HG03196 (cell line): ENCODE results near the gene CDX1.

ENCODE experiments used
- ATAC-seq: cut with Tn5 transposase; IDR thresholded peaks from one replicate; pipeline ENCODE4 v1.9.1; 2021; ENCODE audit not compliant: unreplicated experiment

Gene CDX1

DNA sequence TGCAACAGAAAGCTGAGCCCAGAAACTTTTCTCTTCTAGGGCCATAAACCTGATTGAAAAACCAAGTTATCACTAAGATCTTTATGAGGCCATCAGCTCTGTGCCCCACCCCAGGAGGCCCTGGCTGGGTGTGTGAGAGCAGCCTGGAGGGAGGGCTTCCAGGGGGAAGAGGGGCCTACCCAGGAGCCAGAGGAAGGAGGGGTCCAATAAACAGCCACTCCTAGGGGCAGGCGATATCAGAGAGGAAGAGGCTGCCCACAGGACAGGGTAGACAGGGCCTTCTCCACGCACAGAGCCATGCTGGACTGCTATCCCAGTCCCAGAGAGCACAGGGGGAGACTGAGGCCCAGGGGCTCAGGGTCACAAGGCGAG lies 4.5 kb upstream of the CDX1 start:
- ATAC-seq = no peak

- no peak for ATAC-seq
Observed at GRCh38 chr5:150163035-150163434, 3.5 kb upstream of the CDX1 start.

DNA sequence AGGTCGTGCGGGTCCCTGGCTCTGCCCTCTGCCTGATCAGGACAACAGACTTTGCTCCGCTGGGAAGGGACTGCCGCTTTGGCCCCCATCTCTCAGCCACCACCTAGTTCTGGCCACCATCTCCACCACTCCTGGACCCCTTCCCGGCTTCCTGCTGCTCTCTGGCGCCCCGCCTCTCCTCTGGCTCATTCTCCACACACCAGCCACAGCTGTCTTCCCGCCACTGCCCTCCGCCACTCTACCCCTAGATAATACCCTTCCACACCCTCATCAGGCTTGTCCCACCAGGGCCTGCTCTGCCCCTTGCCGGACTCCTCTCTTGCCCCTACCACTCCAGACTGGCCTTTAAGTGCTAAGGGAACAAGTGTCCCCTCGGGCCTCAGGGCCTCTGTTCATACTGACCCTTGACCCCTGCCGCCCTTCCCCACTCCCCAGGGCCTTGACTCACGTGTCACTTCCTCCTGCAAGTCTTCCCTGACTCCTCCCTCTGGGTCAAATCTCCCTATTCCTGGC lies 3.0 kb upstream of the CDX1 start:
- no peak for ATAC-seq

GRCh38 chr5:150164211-150164980 lies 2.2 kb upstream of the CDX1 start:
- ATAC-seq = no peak

- no peak for ATAC-seq
Observed at GRCh38 chr5:150166037-150166649, 435 bp upstream of the CDX1 start.

DNA sequence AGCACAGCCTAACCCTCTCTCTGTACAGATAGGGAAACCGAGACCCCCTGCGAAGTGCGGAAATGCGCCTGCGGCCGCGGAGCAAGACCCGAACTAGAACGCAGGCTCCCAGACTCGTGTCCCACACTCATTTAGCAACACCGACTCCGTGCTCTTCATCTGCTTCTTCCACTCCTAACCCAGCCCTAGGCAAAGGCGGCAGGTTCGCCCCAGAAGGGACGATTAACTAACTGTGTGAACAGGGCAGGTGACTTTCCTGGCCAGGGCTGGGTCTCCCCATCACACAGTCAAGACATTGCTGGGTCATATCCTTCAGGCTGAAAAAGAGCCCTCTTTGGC lies 903 bp downstream of the CDX1 start:
- ATAC-seq = no peak

DNA sequence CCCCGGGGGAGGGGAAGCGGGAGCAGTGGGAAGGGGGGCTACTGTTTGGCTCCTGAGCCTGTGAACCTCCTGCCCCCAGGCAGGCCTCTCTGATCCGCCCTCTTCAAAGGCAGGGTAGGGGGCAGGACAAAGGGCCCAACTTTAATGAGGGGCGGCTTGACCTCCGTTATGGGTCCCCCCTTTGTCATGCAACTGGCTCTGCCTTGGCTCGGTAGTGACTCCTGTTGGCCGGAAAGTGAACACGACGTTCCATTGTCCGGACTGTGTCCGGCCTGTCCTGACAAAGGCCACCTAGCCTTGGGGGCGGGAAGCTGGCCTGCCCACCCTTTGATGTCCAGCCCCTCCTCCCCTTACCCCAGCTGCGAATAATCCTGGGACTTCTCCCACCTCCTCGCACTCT lies 1.3 kb downstream of the CDX1 start:
- ATAC-seq = no peak

GRCh38 chr5:150168864-150169263 lies 2.3 kb downstream of the CDX1 start:
- ATAC-seq = no peak

DNA sequence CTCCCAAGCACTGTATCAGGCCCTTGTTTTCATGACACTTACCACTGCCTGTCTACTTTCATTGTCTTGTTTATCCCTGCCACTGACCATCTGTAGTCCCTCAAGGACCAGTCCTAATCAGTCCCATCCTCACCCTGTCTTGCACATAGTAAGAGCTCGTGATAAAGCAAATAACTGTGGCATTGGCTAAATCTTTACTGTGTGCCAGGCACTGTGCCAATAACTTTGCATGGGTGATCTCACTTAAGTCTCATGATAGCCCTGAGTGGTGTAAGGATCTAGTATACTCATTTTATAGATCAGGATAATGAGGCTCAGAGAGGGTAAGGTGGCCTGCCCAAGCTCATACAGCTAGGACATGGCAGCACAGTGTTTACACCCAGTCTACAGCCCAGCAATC lies 5.6 kb downstream of the CDX1 start:
- ATAC-seq = no peak

DNA sequence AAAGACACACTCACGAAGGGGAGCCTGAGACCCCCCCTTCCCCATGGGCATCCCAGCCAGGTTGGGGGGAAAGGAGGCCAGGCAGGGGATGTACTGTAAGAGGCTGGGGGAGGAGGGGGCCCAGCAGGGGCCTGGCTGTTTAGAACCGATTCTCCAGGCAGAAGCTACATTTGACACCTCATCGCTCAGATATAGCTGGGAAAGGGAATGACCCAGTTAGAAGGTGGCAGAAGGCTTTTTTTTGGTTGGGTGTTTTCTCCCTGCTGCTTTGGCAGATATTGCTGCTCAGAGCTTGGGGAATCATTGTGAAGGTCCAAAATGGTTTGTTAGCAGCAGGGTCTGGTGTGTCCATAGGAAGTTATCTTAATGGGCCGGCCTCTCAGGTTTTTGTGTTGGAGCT lies 6.0 kb downstream of the CDX1 start:
- ATAC-seq = no peak

DNA sequence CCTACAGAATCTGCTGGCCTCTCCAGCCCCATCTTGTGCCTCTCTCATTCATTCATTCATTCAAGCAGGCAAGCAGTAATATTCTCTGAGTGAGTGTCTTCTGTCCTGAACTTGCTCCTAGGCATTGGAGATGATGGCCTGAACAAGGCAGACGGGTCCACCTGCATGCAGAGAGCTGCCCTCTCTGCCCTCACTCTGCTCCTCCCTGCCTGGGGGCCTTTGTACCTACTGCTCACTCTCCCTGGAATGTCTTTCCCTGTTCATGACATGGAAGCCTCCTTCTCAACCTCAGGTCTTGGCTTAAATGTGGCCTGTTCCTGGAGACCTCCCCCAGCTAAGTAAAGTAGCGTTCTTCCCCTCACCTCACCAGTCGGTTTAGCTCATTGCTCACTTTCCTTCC lies 6.6 kb downstream of the CDX1 start:
- ATAC-seq = no peak

- no peak for ATAC-seq
Observed at GRCh38 chr5:150174285-150174684, 7.7 kb downstream of the CDX1 start.

DNA sequence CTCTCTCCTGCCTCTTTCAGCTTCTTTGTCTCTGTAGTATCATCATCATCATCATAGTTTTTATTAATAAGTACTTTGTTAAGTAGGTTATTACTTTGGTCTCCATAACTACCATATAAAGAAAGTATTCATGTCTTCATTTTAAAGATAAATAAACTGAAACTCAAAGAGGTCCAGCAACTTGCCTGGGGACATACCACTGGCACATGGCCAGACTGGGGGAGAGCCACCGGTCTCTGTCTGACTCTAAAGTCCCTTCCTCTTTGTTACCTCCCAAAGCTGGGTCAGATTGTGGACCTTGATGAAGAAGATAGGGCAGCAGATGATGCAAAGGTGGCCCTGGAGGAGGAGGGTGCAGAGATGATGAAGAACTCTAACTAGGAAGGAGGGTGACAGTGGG lies 8.5 kb downstream of the CDX1 start:
- no peak for ATAC-seq

DNA sequence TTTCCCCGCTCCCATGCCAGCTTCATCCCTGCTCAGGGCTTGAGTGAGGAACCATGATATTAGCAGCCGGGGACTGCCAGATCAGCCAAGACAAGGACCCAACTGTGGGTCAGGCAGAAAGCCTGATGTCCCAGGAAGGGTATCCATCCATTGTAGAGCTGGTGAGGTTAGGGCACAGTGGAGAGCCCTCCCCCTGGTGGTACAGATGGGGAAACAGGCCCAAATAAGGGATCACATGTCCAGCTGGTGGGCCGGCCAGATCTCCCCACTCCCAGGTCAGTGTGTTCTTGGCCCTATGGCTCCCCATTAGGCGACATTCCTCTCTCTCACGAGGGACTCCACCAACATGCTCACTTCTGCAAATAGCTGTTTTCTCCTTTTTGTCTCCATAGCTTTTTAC lies 9.0 kb downstream of the CDX1 start:
- ATAC-seq = no peak

DNA sequence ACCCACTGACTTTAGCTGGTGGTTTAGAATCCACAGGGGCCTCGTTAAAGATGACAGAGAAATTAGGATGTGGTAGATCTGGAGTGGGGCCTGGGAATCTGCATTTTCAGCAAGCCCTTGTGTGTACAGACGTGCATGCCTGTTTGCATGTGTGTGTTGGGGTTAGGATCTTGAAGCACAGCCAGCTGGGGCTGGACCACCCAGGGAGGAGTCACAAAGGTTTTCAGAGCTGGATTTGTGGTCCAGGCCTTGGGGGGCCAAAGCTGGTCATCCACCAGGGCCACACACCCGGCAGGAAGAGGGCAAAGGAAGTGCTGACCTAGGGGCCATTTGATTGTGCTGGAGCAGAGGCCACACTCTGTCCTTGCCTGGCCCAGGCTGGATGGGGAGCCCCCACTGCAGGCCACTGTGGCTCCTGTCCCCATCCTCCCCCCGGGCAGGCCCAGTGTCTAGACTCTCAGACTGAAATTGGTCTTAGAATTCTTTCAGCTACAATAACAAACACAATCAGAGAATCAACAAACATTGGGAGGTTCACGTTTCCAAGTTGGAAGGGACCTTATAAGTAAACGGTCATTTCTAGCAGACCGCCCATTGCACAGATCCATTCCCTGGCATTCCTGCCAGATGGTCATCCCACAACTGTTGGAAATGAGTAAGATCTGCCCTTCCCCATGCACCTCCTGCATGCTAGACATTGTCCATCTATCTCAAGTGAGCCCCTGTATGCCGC lies 10.3 kb downstream of the CDX1 start:
- no peak for ATAC-seq

GRCh38 chr5:150177721-150178120 lies 11.1 kb downstream of the CDX1 start:
- no peak for ATAC-seq

DNA sequence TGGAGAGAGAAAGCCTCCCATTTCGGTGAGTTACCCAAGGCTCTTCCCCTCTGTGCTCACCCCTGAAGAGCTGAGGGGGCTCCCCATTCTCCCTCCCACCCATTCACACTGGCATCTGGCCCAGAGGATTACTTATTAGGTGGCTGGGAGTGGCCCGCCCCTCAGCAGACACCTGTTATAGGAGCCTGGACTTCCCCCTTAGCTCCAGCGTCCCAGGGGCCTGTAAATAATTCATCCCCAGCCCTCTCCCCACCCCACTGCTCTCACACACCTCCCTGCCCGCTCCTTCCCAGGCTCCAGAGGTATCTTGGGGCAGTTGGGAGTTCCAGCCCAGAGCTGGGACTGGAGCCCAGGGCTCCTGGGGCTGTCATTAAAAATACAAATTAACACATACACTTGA lies 11.7 kb downstream of the CDX1 start:
- no peak for ATAC-seq

- ATAC-seq = no peak
Observed at GRCh38 chr5:150179019-150179620, 12.5 kb downstream of the CDX1 start.

DNA sequence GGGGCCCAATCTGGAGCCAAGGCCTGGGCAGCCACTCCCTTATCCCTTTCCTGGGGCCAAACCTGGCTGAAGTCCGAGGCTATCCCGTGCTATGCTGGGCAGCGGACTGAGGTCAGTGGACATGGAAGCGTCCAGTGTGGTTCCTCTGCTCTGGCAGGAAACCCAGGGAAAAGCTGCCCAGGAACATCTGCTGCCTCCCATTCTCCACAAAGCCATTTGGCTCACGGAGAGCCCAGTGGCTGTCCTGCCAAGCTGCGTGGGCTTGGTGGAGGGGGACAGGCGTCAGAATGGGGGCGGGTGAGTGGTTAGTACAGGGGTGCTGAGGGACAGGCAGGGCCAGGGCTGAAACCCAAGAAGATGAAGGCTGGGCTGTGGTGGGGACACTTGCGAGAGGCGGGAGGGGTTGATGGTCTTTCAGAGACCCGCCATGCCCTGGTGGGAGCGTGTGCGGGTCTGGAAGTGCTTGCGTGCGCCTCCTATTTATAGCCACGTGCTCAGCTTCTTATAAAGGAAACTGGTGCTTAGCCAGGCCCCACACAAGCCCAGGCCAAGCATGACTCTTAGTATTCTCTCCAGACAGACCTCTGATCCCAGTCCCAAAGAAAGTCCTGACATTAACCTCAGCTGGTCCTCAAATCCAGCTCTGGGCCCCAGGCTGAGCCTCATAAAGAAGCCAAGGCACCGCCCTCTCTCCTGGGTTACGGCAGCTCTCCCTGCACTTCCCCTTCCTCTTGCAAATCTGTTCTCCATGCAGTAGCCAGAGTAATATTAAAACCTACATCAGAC lies 13.9 kb downstream of the CDX1 start:
- no peak for ATAC-seq

DNA sequence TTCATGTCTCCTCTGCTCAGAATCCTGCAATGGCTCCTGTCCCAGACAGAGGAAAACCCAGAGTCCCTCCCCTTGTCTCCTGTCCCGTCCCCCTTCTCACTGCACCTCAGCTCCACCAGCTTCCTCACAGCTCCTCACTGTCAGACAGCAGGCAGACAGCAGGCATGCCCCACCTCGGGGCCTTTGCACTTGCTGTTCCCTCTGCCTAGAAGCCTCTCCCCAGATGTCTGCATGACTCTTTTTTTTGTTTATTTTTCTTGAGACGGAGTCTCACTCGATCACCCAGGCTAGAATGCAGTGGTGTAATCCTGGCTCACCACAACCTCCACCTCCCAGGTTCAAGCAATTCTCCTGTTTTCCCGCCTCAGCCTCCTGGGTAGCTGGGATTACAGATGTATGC lies 14.4 kb downstream of the CDX1 start:
- ATAC-seq = no peak
